ENCODE data around the gene OR13C3.

- no peak for TF ChIP-seq CTCF (conservative IDR thresholded peaks at IDR 0.05; ENCODE audit: low read length)
- no peak for TF ChIP-seq EZH2phosphoT487 (IDR thresholded peaks at IDR 0.05; ENCODE audit: borderline replicate concordance, low read depth, low read length)
Measured at GRCh38 chr9:104536756-104537155, at the start of gene OR13C3.

Measured in OCI-LY7 (cell line).